GM12892 (cell line): ENCODE measurements around the gene SH2D5.
A peak's percentile ranks its signal among the peaks of the same experiment; 100 is the strongest.

Source experiments
- DNase-seq: peaks from one replicate; pipeline ENCODE4 v3.0.0; 2011; ENCODE audit not compliant: insufficient read length
- FAIRE-seq: peaks from 2 replicates; lab custom pipeline; 2011; peaks lifted over from hg19 to GRCh38; lab: Jason Lieb, UNC
- POLR2A ChIP-seq: IDR thresholded peaks from 2 replicates; pipeline ENCODE4 v1.6.1; 2011; ENCODE audit warnings: low read depth, low read length, control low read depth
- POLR2AphosphoS5 ChIP-seq: IDR thresholded peaks from 2 replicates; pipeline ENCODE4 v1.6.1; 2011; ENCODE audit warnings: low read depth, low read length, control low read depth
- TAF1 ChIP-seq: IDR thresholded peaks from 2 replicates; pipeline ENCODE4 v1.6.1; 2011; ENCODE audit warnings: low read depth, mild to moderate bottlenecking, control low read depth, low read length, borderline replicate concordance

The SH2D5 gene

GRCh38 chr1:20698195-20698910 is 34.1 kb downstream of the SH2D5 start:
- FAIRE-seq: no peak
- TF ChIP-seq TAF1 (no peak), POLR2A (no peak), POLR2AphosphoS5 (no peak)
- DNase-seq: no peak

GRCh38 chr1:20697563-20697962 is 34.9 kb downstream of the SH2D5 start:
- FAIRE-seq (no peak), DNase-seq (no peak)
- TF ChIP-seq POLR2A: no peak
- no peak for TF ChIP-seq POLR2AphosphoS5
- TF ChIP-seq TAF1: no peak

- FAIRE-seq (peak; percentile 80), DNase-seq (peak; percentile 96)
- TF ChIP-seq POLR2A (no peak), POLR2AphosphoS5 (no peak), TAF1 (no peak)
Measured at GRCh38 chr1:20696397-20697333, 35.8 kb downstream of the SH2D5 start.

- no peak for TF ChIP-seq TAF1
- no peak for TF ChIP-seq POLR2A
- no peak for TF ChIP-seq POLR2AphosphoS5
- FAIRE-seq: no peak
- DNase-seq: no peak
Measured at GRCh38 chr1:20695515-20695914, 37.0 kb downstream of the SH2D5 start.

GRCh38 chr1:20693623-20694022 is 38.9 kb downstream of the SH2D5 start:
- TF ChIP-seq POLR2A (no peak), TAF1 (no peak), POLR2AphosphoS5 (no peak)
- FAIRE-seq: no peak
- DNase-seq: no peak

- no peak for FAIRE-seq
- TF ChIP-seq POLR2AphosphoS5: no peak
- no peak for TF ChIP-seq TAF1
- TF ChIP-seq POLR2A: no peak
- DNase-seq: no peak
Measured at GRCh38 chr1:20691872-20692271, 40.6 kb downstream of the SH2D5 start.

GRCh38 chr1:20689645-20690056 is 42.9 kb downstream of the SH2D5 start:
- no peak for TF ChIP-seq POLR2AphosphoS5
- TF ChIP-seq POLR2A: no peak
- no peak for TF ChIP-seq TAF1
- no peak for FAIRE-seq
- DNase-seq: no peak

- FAIRE-seq (no peak), DNase-seq (no peak)
- TF ChIP-seq POLR2AphosphoS5 (no peak), POLR2A (no peak), TAF1 (no peak)
Measured at GRCh38 chr1:20686883-20687725, 45.4 kb downstream of the SH2D5 start.

GRCh38 chr1:20685741-20686140 is 46.8 kb downstream of the SH2D5 start:
- DNase-seq: no peak
- FAIRE-seq: no peak
- TF ChIP-seq POLR2A: no peak
- TF ChIP-seq TAF1: no peak
- no peak for TF ChIP-seq POLR2AphosphoS5

GRCh38 chr1:20685099-20685662 is 47.3 kb downstream of the SH2D5 start:
- FAIRE-seq: no peak
- no peak for DNase-seq
- TF ChIP-seq TAF1 (no peak), POLR2A (no peak), POLR2AphosphoS5 (no peak)

GRCh38 chr1:20684651-20685050 is 47.9 kb downstream of the SH2D5 start:
- FAIRE-seq (no peak), DNase-seq (no peak)
- no peak for TF ChIP-seq POLR2AphosphoS5
- TF ChIP-seq POLR2A: no peak
- TF ChIP-seq TAF1: no peak
